ENCODE measurements around the gene DENND4B. TPM values are rescaled to one million over a fixed set of nuclear protein-coding genes. Genes with fewer than 3 reads are reported as not detected.

DENND4B gene
- total RNA-seq, 1 experiment from 2014 or later: 15.4 TPM

GRCh38 chr1:153886127-153886526 is 60.4 kb downstream of the DENND4B start:
- no peak for DNase-seq (ENCODE audit: low read depth)

DNA sequence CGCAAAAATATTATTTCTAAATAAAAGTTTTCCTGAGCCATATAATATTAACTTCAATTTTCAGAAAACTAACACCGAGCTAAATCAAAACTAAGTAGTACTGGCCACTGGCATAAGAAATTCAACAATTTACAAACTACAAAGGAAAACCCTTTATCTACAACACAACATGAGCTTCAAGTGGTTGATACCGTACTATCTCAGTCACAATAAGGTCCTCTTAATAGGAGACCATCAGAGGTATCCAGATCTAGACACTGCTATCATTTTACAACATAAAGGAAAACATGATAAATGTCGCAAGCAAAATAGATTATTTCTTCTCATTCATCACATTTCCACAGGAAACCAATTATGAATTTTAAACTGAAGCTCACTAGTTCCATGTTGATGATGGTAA is 63.3 kb downstream of the DENND4B start:
- no peak for DNase-seq (ENCODE audit: low read depth)

GRCh38 chr1:153882296-153882912 is 64.1 kb downstream of the DENND4B start:
- peak; percentile 2 for DNase-seq (ENCODE audit: low read depth)

DNA sequence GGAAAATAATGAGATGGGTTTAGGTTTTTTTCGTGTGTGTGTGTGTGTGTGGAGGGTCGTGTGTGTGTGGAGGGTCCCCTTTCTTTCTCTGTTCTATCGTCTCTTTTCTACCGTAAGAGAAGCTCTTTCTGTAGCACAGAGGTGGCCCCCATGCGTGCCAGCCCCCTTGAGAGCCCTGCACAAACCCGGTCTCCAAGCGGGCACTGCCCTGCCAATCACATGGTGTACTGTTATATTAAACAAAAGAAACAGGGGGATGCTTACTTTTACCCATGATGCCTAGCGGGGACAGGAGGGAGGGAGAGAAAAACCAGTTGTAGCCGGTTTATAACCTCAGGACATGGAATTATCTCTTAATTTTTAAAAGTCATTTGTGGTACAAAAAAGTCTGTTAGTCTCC is 64.8 kb downstream of the DENND4B start:
- peak; percentile 82 for DNase-seq (ENCODE audit: low read depth)

DNA sequence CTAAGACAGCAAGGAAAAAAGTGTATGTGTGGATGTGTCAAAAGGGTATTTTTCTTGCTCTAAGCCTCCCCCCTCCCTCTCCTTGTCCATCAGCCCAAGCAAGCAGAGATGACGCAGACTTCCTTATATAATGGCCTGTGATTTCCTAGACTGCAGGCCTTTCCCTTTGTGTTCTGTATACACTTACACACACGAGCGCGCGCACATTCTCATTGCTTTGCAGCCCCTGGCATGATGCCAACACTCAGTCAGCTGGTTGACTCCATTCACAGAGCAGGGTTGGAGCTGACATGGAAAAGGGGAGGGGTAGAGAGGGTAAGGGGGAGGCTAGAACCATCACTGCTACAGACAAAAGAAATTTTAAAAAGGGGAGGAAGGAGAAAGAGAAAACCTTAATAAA is 65.6 kb downstream of the DENND4B start:
- peak; percentile 95 for DNase-seq (ENCODE audit: low read depth)

- no peak for DNase-seq (ENCODE audit: low read depth)
These were observed 66.5 kb downstream of the DENND4B start for GRCh38 chr1:153880024-153880423.

Other genes with a start within 250 kb of the DENND4B start
- 30.2 and 34.7 TPM in 2 replicates for gene INTS3, start 218.7 kb downstream of the DENND4B start, total RNA-seq (2014; rRNA removed)
- gene SLC27A3, start 171.3 kb downstream of the DENND4B start, total RNA-seq (2014; rRNA removed): 0.38 and 0.98 TPM in 2 replicates
- 3.7 and 5.1 TPM in 2 replicates for gene GATAD2B, start 23.7 kb downstream of the DENND4B start, total RNA-seq (2014; rRNA removed)
- 10.3 and 10.4 TPM in 2 replicates for gene CRTC2, start 11.9 kb upstream of the DENND4B start, total RNA-seq (2014; rRNA removed)
- 136 and 150 TPM in 2 replicates for gene SLC39A1, start 16.8 kb upstream of the DENND4B start, total RNA-seq (2014; rRNA removed)
- gene CREB3L4, start 21.2 kb upstream of the DENND4B start, total RNA-seq (2014; rRNA removed): 6.0 and 6.9 TPM in 2 replicates
- gene JTB, start 31.0 kb upstream of the DENND4B start, total RNA-seq (2014; rRNA removed): 148 and 161 TPM in 2 replicates
- 45.4 and 55.8 TPM in 2 replicates for gene RAB13, start 39.6 kb upstream of the DENND4B start, total RNA-seq (2014; rRNA removed)
- gene RPS27, start 44.0 kb upstream of the DENND4B start, total RNA-seq (2014; rRNA removed): 1,078 and 1,241 TPM in 2 replicates
- not detected in 2 replicates for gene NUP210L, start 208.4 kb upstream of the DENND4B start, total RNA-seq (2014; rRNA removed)
- 1,027 and 1,163 TPM in 2 replicates for gene TPM3, start 245.4 kb upstream of the DENND4B start, total RNA-seq (2014; rRNA removed)

Measured in LHCN-M2 (cell line).